DMS79 (cell line): Measurements from ENCODE around the gene GJD3.
"Not testable (repeated sequence)": the region's sequence is repeated elsewhere in the genome, so short reads cannot be mapped to it uniquely, and the experiment has no call there.

Experiments used
- DNase-seq: peaks from one replicate; lab custom pipeline; 2025; lab: John Stamatoyannopoulos, UW

GJD3 gene, protein sequence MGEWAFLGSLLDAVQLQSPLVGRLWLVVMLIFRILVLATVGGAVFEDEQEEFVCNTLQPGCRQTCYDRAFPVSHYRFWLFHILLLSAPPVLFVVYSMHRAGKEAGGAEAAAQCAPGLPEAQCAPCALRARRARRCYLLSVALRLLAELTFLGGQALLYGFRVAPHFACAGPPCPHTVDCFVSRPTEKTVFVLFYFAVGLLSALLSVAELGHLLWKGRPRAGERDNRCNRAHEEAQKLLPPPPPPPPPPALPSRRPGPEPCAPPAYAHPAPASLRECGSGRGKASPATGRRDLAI

DNA sequence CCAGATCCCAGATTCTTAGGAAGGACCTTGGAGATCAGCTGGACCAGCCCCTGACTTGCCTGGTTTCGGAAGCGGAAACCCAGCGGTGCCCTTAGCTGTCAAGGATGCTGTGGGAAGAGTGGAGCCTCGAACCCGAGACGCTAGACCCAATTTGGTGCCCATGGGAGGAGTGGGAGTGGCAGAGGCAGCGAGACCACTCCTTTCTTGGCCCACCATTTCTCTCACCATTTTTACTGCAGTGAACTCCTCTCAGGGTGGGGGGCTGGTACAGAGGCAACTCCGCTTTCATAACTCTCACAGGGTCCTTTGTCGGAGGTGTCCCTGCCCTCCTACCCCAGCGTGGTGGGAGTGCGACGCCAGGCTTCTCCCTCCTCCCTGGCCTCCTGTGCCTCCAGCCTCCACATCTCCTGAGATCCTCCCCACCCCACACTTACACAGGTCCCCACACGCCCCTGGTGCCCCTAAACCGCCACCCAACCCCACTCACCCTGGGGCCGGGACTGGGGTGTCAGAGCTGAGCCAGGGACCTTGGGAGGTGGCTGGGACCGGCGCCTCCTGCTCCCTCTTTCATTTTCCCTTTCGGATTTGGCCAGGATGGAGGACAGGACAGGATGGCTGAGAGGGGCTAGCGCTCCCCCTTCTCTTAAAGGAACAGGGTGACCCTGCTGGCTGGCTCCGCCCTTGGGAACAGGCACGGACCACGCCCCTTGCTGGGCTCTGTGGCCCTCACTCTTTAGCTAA lies at the start of gene GJD3:
Gene GJD3, minus strand, starts transcription at position 617 of the 741 bp plus-strand sequence. CDS start 922 bp downstream, outside the sequence.
- no peak for DNase-seq

DNA sequence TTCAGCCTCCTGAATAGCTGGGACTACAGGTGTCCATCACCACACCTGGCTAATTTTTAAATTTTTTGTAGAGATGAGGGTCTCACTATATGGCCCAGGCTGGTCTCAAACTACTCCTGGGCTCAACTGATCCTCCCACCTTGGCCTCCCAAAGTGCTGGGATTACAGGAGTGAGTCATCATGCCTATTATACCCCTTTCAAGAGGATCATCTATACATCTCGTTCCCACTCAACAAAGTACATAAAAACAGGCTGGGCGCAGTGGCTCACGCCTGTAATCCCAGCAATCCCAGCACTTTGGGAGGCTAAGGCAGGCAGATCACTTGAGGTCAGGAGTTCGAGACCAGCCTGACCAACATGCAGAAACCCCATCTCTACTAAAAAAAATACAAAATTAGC lies 49.8 kb upstream of the GJD3 start:
- DNase-seq, result not testable (repeated sequence)

DNA sequence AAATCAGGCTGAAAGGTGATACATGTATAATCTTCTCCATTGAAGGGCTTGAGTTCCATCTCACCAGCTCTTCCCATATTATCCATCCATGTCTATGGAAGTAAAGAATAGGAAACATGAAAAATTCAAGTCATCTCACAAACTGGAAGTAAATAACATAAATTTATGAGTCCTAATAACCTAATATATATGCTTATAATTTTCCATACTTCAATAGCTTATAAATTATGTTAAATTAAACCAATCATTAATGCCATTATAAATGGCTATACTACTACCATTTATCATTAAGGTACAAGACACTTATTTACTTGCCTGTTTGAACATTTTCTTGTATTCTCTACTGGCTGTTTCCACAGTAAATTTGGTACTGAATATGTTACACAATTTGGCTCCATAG lies 48.3 kb upstream of the GJD3 start:
- DNase-seq, result no peak

DNA sequence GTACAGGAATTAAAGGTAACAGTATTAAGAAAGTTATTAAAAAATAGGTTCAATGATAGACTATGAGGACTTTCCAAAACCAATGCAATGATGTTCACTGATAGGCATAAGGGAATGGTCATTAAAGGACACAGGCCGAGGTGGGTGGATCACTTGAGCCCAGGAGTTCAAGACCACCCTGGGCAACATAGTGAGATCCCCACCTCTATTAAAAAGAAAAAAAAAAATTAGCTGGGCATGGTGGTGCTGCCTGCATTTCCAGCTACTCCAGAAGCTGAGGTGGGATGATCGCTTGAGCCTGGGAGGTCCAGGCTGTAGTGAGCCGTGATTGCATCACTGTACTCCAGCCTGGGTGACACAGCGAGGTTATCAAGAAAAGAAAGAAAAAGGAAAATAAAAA lies 47.3 kb upstream of the GJD3 start:
- no peak for DNase-seq

DNA sequence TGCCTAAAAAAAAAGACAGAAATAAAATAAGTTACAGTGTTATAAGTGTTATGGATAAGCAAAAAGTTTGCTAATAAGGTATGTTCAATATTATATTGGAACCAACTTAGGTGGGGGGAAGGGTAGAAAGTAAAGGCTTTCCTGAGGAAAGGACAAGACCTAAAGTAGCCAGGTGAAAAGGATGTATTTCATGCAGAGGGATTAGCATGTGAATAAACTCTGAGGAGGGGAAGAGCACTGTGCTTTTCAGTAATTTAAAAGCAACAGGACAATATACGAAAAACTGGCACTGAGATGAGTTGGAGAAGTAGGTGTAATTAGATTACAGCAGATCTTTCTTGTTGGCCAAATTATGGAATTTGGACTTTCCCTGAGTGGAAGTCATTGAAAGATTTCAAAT lies 45.5 kb upstream of the GJD3 start:
- no peak for DNase-seq

DNA sequence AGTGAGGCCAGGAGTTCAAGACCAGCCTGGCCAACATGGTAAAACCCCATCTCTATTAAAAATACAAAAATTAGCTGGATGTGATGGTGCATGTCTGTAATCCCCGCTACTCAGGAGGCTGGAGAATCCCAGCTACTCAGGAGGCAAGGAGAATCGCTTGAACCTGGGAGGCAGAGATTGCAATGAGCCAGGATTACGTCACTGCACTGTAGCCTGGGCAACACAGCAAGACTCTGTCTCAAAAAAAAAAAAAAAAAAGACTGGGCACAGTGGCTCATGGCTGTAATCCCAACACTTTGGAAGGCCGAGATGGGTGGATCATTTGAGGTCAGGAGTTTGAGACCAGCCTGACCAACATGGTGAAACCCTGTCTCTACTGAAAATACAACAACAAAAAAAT lies 45.0 kb upstream of the GJD3 start:
- not testable (repeated sequence) for DNase-seq

DNA sequence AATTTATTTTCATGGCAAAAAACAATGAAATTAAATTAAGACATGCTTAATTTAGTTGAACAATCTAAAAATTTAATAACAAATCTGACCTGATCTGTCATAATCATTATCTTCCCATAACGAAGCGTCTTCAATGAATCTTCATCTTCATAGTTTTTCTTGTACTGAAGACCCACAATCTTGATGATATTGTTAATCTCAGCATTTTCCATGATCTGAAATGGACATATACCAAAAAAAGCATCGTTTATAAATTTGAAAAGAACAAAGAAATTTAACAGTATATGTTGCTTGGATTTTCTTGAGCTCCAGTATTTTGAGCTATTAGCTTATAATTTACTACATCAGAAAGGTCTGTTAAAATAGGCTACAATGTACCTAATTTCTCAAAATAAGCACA lies 42.9 kb upstream of the GJD3 start:
- no peak for DNase-seq

DNA sequence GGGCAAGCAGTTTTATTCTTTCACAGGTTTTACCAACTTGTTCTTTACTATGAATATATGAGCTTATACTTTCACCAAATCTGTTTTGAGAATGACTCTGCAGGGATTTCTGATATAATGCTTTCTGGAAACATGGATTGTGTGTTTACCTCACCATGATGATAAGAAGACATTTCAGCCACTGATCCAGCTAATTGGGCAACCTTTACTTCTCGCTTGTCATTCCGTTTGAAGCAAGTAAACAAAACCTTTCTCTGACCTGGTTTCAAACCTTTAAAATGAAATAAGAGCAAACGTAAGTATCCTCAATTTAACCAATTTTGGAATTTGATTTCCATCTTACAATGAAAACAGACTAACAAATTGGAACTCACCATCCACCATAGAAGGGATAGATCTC lies 39.5 kb upstream of the GJD3 start:
- DNase-seq, result no peak

DNA sequence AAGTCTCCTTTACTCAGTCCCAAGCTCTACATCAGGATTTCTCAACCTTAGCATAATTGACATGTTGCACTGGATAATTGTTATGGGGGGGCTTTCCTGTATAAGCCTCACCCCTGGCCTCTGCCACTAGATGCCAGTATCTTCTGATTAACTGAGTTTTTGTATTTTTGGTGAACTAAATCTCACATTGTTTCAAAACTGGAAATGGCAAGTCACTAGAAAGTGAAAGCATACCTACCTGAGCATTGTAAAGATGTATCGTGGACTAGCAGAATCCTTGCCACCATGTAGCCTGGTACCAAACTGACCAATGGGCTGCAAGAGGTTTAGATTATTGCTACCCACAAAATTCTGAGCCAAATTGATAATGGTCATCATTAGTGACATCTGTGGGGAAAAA lies 38.1 kb upstream of the GJD3 start:
- DNase-seq, result no peak

DNA sequence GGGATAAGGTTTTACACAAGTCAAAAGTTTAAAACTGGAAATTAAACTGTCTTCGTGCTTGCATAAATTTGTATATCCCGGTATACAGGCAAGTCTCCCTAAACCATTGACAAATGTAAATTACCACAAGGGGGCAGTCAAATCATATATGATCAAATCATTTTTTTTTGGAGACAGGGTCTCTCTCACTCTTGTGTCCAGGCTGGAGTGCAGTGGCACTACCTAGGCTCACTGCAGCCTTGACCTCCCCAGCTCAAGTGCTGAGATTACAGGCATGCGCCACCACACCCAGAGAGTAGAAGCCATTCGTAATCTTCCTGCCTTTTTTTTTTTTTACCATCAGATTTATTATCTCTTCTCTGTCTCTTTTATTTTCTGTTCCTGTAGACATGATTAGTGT lies 34.6 kb upstream of the GJD3 start:
- no peak for DNase-seq

DNA sequence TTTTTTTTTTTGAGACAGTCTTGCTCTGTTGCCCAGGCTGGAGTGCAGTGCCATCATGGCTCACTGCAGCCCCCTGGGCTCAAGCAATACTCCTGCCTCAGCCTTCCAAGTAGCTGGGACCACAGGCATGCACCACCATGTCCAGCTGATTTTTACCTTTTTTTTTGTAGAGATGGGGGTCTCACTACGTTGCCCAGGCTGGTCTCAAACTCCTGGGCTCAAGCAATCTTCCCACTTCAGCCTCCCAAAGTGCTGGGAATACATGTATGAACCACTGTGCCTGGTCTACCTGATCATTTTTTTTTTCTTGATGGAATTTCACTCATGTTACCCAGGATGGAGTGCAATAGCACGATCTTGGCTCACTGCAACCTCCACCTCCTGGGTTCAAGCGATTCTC lies 22.0 kb upstream of the GJD3 start:
- DNase-seq, result not testable (repeated sequence)

DNA sequence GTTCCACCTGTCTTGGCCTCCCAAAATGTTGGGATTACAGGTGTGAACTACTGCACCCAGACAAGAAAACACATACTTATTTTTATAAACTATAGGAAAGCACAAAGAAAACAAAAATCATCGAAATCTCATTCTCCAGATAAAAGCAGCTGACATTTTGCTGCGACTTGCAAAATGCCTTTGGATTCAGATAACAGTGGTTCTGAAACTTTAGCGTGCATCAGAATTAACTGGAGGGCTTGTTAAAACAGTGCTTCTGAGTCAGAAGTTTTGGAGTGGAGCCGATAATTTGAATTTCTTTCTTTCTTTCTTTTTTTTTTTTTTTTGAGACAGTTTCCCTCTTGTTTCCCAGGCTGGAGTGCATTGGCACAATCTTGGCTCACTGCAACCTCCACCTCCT lies 17.7 kb upstream of the GJD3 start:
- DNase-seq, result no peak

DNA sequence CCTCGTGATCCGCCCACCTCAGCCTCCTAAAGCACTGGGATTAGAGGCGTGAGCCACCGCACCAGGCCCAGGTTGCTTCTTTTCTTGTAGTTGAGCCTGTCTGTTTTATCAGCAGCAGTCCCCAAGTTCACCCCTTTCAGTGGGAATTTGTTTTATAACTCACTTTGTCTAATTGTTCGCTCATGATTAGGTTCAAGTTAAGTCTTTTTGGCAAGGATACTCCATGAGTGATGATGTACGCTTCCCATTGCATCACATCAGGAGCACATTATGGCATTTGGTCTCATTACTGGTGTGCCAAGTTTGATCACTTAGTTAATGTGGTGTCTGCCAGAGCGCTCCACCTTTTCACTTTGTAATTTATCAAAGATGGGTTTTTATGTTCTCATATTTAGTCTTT lies 14.4 kb upstream of the GJD3 start:
- no peak for DNase-seq

DNA sequence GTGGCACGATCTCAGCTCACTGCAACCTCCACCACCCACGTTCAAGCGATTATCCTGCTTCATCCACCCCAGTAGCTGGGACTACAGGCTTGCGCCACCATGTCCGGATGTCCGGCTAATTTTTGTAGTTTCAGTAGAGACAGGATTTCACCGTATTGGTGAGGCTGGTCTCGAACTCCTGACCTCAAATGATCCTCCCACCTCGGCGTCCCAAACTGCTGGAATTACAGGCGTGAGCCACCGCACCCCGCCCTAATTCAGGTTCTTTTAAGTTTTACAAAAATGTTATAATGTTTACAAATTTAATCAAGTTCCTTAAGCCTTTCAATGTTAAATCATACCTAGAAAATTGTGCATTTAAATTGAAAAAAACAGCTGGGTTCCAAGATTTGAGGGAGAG lies 13.3 kb upstream of the GJD3 start:
- no peak for DNase-seq

DNA sequence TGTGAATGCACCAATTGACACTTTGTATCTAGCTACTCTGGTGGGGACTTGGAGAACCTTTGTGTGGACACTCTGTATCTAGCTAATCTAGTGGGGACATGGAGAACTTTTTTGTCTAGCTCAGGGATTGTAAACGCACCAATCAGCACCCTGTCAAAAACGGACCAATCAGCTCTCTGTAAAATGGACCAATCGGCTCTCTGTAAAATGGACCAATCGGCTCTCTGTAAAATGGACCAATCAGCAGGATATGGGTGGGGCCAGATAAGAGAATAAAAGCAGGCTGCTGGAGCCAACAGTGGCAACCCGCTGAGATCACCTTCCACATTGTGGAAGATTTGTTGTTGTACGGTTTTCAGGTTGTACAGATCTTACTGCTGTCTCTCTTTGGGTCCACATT lies 12.0 kb upstream of the GJD3 start:
- not testable (repeated sequence) for DNase-seq

DNA sequence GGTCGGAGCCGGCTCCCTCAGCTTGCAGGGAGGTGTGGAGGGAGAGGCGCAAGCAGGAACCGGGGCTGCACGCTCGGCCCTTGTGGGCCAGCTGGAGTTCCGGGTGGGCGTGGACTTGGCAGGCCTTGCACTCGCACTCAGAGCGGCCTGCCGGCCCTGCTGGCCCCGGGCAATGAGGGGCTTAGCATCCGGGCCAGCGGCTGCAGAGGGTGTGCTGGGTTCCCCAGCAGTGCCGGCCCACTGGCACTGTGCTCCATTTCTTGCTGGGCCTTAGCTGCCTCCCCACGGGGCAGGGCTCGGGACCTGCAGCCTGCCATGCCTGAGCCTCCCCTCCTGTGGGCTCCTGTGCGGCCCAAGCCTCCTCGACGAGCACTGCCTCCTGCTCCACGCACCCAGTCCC lies 11.2 kb upstream of the GJD3 start:
- DNase-seq, result not testable (repeated sequence)

DNA sequence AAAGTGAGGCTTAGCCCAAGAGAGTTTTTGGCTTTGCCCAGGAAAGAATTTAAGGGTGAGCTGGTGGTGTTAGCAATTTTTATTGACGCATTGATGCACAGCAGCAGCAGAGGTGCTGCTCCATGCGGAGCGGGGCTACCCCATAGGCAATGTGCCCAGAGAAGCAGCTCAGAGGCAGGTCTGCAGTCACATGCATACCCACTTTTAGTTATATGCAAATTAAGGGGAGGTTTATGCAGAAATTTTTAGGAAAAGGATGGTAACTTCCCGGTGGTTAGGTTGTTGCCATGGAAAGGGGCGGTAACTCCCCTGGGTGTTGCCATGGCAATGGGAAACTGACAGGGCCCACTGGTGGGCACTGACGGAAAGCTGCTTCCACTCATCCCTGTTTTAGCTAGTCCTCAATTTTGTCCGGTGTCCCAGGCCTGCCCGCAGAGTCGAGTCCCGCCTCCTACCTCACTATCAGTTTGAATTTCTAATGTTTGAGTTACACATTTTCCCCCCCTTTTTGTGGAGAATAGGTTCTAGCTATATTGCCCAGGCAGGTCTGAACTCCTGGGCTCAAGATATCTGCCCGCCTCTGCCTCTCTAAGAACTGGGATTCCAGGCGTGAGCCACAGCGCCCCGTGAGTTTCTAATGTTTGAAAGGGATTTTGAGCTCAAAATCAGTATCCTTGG lies 10.4 kb upstream of the GJD3 start:
- DNase-seq, result no peak

DNA sequence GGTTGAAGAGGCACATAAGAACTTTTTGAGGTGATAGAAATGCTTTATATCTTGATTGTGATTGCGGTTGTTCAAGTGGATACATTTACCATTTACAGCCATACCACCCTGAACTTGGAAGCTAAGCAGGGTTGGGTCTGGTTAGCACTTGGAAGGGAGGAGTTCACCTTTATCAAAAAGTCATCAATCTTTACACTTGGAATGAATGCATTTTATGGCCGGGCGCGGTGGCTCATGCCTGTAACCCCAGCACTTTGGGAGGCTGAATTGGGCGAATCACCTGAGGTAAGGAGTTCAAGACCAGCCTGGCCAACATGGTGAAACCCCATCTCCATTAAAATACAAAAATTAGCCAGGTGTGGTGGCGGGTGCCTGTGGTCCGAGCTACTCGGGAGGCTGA lies 9.5 kb upstream of the GJD3 start:
- no peak for DNase-seq

DNA sequence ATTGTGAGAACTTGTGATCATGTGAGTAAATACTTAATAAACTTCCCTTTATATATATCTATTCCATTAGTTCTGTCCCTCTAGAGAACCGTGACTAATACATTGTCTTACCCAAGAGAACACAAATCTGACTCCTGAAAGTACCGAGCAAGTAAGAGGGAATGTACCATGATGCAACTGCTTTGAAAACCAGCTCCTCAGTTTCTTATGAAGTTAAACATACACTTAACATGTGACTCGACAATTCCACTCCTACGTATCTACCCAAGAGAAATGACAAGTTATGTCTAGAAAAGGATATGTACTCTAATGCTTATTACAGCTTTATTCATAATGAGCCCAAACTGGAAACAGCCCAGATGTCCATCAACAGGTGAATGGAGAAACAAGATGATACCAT lies 8.8 kb upstream of the GJD3 start:
- DNase-seq, result no peak

DNA sequence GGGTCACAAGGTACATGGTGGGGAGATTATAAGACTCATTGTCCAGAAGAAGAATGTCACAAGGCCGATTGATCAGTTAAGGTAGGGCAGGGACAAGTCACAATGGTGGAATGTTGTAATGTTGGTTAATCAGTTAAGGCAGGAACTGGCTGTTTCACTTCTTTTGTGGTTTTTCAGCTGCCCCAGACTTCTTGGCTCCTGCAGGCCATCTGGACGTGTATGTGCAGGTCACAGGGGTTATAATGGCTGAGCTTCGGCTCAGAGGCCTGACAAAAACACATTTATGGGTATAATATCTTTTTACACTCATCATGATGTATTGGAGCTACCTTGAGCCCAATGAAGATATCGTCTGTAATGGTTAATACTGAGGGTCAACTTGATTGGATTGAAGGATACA lies 8.1 kb upstream of the GJD3 start:
- not testable (repeated sequence) for DNase-seq

DNA sequence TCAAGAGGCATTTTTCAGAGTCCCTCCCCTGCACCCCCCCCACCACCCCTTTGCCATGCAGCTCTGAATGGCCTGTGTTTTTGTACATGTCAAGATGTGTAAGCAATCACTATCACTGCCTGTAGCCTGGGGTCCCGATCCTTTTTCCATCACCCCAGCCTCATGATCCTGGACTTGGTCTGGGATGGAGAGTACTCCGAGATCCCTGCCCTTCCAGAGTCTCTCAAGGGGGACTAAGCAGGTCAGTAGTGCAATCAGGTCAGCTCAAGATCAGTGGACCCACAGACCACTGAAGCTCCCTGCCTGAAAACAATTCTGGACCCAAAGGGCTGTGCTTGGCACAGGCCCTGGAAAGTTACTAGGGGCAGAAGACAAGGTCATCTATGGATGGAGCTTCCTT lies 7.5 kb upstream of the GJD3 start:
- DNase-seq, result no peak

DNA sequence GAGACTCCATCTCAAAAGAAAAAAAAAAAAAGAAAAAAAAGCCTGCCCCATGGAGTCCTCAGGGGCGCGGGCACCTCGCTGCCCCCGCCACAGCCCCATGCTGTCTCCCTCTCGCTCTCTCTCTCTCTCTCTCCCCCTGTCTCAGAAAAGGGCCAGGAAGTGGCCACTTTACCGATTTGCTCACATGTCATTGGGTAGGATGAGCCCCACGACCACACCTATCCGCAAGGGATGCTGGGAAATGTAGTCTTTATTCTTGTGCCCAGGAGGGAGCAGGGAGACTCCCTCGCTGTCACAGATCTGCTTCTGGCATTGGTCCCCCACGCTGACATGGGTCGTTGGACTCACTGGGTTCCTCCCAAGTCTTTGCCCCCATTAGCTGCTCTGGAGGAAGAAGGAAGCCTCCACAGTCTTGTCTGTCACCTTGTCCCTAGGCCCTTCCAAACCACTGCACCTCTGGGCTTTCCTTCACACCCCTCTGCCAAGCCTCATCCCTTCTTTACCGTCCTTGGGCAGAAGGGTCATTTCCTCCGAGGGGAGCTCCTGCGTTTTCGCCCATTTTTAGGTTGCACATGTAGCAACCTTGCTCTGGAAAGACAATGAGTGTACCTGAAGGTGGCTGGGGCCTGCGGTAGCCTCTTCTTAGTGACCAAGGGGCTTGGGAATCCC lies 6.9 kb upstream of the GJD3 start:
- no peak for DNase-seq

DNA sequence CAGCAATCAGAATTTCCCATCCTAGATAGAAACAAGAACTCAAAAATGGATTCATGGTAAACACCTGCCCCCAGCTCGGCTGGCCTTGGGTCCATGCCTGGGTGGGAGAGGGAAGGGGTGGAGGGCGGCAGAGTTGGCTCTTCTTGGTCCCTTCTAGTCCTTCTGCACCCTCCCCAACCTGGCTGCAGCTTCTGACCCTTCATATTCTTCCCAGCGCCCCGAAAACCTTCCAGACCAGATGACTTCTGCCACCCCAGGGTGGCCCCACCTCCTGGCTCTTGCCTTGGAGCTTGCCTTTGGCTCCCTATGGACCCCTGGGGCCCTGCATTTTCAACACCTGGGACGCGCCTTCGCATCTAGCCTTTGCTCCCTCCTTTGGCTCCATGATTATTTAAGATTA lies 5.4 kb upstream of the GJD3 start:
- DNase-seq, result no peak
